Mesodermal cell (in vitro differentiated cells): ENCODE measurements around the gene RND2.

Experiments used
- H3K27ac ChIP-seq: 2 replicates; pipeline ENCODE4 v1.7.0; 2013; ENCODE audit warnings: mild to moderate bottlenecking, low read depth, low read length, moderate library complexity; ENCODE audit not compliant: severe bottlenecking
- H3K36me3 ChIP-seq: 2 replicates; pipeline ENCODE4 v1.7.1; 2013; ENCODE audit warnings: mild to moderate bottlenecking, low read length, moderate library complexity; ENCODE audit not compliant: control insufficient read depth, insufficient read depth
- H3K4me1 ChIP-seq: one replicate; pipeline ENCODE4 v1.7.1; 2013; ENCODE audit warnings: mild to moderate bottlenecking, low read length; ENCODE audit not compliant: insufficient read depth, control insufficient read depth, poor library complexity, severe bottlenecking
- H3K4me3 ChIP-seq: 2 replicates; pipeline ENCODE4 v1.7.0; 2013; ENCODE audit warnings: low read length, control low read depth, mild to moderate bottlenecking; ENCODE audit not compliant: insufficient read depth, poor library complexity, severe bottlenecking; ENCODE audit errors: extremely low read depth
- H3K9me3 ChIP-seq: 2 replicates; pipeline ENCODE4 v1.7.1; 2013; ENCODE audit warnings: mild to moderate bottlenecking, low read length, moderate library complexity; ENCODE audit not compliant: control insufficient read depth
- WGBS, 2 experiments: methylation state at CpG; one replicate each; pipeline ENCODE4 v1.1.5; 2013; ENCODE audit warnings: missing lambda C conversion rate in 2 of 2; ENCODE audit not compliant: insufficient coverage in 2 of 2; 5-methylcytosine and 5-hydroxymethylcytosine counted together

Gene RND2

GRCh38 chr17:43028221-43028861, 3.3 kb downstream of the RND2 start:
- Histone ChIP-seq H3K9me3 (no peaks in the 10 kb centered on the region), H3K4me1 (no peaks in the 10 kb centered on the region), H3K27ac (no peak overlapping the region), H3K4me3 (no peak overlapping the region), H3K36me3 (no peaks in the 10 kb centered on the region)
- 88 to 93% methylated on average over 15 of the region's 17 CpGs for WGBS, 2 experiments

DNA sequence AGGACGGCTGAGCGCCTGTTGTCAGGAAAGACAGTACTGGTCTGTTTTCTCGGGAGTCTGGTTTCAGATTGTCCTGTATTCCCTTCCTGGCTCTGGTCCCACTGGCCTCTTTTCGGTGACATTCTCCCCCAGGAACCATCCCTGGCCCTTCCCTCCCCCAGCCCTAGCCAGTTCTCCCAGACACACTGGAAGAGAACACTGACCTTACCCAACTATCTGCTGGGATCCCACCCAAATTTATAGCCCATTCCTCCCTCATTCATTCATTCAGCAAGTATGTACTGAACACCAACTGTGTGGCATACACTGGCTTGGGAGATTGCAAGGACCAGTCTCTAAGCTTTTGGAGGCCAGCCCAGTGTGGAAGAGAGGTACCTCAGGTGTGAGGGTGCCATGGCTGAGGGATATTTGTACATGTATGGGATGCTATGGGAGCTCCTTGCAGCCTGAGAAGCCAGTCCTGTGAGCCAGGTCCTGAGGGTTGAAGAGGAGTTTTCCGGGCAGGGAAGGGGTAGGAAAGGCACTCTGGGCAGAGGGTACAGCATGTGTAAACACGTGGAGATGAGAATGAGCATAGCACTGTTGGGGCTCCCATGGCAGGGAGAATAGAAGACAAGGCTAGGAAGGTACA, 5.2 kb downstream of the RND2 start:
- Histone ChIP-seq H3K27ac (no peak overlapping the region), H3K4me1 (peaks cover 10% of the 10 kb centered on the region), H3K36me3 (no peaks in the 10 kb centered on the region), H3K9me3 (no peaks in the 10 kb centered on the region), H3K4me3 (no peak overlapping the region)
- 92 to 93% methylated on average over 6 of the region's 6 CpGs for WGBS, 2 experiments

DNA sequence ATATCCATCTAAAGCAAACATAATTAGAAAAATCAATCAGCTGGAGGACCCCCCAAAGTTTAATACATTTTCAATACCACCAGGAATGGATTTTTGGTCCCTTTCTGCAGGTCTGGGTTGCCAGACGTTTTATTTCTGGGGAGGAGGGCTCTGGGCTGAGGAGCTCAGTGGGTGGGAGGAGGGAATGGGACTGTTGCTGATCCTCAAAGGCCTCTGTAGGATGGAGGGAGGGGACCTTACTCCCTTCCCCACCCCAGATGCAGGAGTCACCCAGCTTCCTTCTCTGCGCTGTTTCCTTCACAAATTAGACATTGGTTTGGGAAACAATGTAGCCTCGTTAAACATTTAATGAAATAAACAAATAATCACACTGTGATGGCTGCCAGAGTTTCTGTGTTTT, 6.6 kb downstream of the RND2 start:
- H3K4me3 ChIP-seq: no peak overlapping the region
- no CpG with 5 or more reads among the region's 3 CpGs for WGBS, 2 experiments
- H3K36me3 ChIP-seq: no peaks in the 10 kb centered on the region
- no peaks in the 10 kb centered on the region for H3K9me3 ChIP-seq
- peaks cover 10% of the 10 kb centered on the region for H3K4me1 ChIP-seq
- no peak overlapping the region for H3K27ac ChIP-seq

DNA sequence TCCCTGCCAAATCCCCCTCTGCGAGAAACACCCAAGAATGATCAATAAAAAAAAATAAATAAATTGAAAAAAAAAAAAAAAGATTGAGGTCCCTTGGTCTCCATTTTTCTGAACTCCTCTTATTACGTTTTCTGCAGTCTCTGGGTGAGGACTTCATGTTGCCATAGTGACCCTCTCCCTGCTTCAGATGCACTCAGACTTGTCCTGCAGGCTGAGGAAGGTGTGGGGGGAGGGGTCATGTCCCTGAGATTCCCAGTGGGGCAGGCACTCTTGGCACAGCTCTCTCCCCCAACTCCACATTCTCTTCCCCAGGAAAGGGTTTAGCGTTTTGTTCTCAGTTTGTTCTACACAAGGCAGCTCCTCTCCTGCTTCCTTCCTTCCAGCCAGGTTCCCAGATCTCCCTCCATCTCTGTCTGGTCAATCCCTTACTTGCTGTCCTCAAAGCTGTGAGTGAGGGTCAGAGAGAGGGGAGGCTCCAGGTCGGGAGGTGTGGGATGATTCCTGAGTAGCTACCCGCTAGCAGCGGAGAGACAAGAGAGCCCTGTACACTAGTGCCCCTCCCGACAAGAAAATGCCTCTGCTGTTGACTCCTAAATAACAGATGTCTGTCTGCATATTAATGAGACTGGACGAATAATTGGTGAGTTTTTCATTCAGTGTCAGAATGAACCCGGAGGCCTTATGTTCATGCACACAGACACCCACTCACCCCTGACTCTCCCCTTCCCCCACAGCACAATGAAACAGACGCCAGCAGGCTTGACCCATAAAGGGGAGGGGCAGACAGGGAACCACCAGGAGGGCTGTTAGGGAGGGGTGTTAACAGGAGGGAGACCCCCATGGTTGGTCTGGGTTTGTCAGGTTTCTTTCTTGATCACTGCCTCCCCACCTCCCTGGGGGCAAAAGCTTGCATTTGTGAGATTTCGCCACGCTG, 9.2 kb downstream of the RND2 start:
- Histone ChIP-seq H3K4me3 (no peak overlapping the region), H3K27ac (peak overlapping the region; percentile 82), H3K36me3 (no peaks in the 10 kb centered on the region), H3K4me1 (peaks cover 10% of the 10 kb centered on the region), H3K9me3 (no peaks in the 10 kb centered on the region)
- 18 to 26% methylated on average over 4 to 5 of the region's 12 CpGs for WGBS, 2 experiments

DNA sequence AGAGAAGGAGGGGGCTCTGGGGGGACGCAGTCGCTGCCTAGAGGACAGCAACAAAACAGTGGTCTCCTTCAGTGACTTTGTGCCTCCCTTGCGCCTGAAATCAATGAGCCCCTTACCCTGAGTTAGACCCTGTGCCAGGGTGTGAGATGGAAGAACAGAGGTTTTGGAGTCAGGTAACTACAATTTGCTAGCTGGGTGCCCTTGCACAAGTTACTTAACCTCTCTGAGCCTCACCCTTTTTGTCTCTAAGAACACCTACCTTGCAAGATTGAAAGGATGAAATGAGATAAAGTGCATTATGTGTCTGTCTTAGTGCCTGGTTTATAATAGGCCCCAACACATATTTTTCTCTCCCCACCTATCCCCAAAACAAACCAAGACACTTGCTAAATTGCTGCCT, 9.9 kb downstream of the RND2 start:
- H3K27ac ChIP-seq: peak overlapping the region; percentile 82
- 66 to 80% methylated on average over 2 of the region's 3 CpGs for WGBS, 2 experiments
- no peaks in the 10 kb centered on the region for H3K9me3 ChIP-seq
- H3K36me3 ChIP-seq: no peaks in the 10 kb centered on the region
- H3K4me1 ChIP-seq: peaks cover 10% of the 10 kb centered on the region
- H3K4me3 ChIP-seq: no peak overlapping the region

- H3K36me3 ChIP-seq: no peaks in the 10 kb centered on the region
- WGBS, 2 experiments: 83 to 88% methylated on average over 1 to 2 of the region's 2 CpGs
- H3K4me1 ChIP-seq: peaks cover 2% of the 10 kb centered on the region
- no peak overlapping the region for H3K4me3 ChIP-seq
- H3K9me3 ChIP-seq: no peaks in the 10 kb centered on the region
- H3K27ac ChIP-seq: no peak overlapping the region
These were observed 14.6 kb downstream of the RND2 start for GRCh38 chr17:43039646-43040045.

DNA sequence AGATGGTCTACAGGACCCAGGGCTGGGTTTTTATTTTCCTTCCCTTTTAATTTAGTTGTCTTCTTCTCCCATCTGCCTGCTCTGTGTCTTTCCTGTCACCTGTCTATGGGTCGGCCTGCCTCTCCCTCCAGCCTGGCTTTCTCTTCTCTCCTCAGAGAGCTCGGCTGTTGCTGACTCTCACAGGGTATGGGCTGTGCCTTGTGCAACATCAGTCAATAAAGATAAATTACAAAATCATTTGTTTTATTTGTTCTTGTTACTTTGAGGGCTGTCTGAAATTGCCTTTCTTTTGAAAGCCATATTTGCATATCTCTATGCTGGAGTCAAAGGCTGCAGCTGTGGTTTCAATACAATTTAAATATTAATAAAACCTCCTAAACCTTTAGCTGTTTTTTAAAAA, 15.6 kb downstream of the RND2 start:
- WGBS, 2 experiments: 50% methylated on average over 1 of the region's 2 CpGs; no CpG with 5 or more reads in 1 of the 2 experiments
- peaks cover 8% of the 10 kb centered on the region for H3K36me3 ChIP-seq

GRCh38 chr17:43042025-43042628, 17.1 kb downstream of the RND2 start:
- WGBS, 2 experiments: 41 to 46% methylated on average over 3 to 4 of the region's 5 CpGs
- no peaks in the 10 kb centered on the region for H3K4me1 ChIP-seq
- no peak overlapping the region for H3K27ac ChIP-seq
- no peak overlapping the region for H3K4me3 ChIP-seq
- H3K36me3 ChIP-seq: peaks cover 15% of the 10 kb centered on the region
- no peaks in the 10 kb centered on the region for H3K9me3 ChIP-seq

More for the DNA sequence above, 15.6 kb downstream of the RND2 start:
- Histone ChIP-seq H3K4me1 (no peaks in the 10 kb centered on the region), H3K9me3 (no peaks in the 10 kb centered on the region), H3K27ac (no peak overlapping the region), H3K4me3 (no peak overlapping the region)

DNA sequence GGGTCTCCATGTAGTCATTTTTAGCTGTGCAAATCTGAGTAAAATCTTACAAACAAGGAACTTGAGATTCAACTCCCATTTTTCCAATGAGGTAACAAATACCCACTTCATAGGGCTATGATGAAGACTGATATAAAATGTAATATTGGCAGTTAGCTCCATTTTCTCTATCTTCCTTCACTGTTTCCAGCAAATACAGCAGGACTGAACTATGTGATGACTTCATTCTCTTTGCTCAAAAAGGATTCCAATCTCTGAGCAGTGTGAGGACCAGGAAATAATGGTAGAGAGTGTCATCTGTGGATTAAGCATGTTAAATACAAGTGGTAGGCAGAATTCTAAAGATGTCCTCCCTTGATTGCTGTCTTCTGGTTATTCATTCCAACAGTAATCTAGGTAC, 18.3 kb downstream of the RND2 start:
- Histone ChIP-seq H3K9me3 (no peaks in the 10 kb centered on the region), H3K4me3 (no peak overlapping the region), H3K4me1 (no peaks in the 10 kb centered on the region), H3K36me3 (peaks cover 20% of the 10 kb centered on the region), H3K27ac (no peak overlapping the region)

- no peaks in the 10 kb centered on the region for H3K4me1 ChIP-seq
- H3K9me3 ChIP-seq: no peaks in the 10 kb centered on the region
- H3K36me3 ChIP-seq: peaks cover 23% of the 10 kb centered on the region
- 95 to 96% methylated on average over 2 of the region's 4 CpGs for WGBS, 2 experiments
- no peak overlapping the region for H3K4me3 ChIP-seq
- no peak overlapping the region for H3K27ac ChIP-seq
These were observed 19.0 kb downstream of the RND2 start for GRCh38 chr17:43044024-43044423.
